ENCODE measurements around the gene ACOX3. TPM values are rescaled to one million over a fixed set of nuclear protein-coding genes. Genes with fewer than 3 reads are reported as not detected.

The ACOX3 gene
- total and polyA plus RNA-seq, 2 of the 8 experiments (the other 6 are each of a cell fraction or from before 2014, with no cell fraction given), result 2.5 to 9.9 TPM

DNA sequence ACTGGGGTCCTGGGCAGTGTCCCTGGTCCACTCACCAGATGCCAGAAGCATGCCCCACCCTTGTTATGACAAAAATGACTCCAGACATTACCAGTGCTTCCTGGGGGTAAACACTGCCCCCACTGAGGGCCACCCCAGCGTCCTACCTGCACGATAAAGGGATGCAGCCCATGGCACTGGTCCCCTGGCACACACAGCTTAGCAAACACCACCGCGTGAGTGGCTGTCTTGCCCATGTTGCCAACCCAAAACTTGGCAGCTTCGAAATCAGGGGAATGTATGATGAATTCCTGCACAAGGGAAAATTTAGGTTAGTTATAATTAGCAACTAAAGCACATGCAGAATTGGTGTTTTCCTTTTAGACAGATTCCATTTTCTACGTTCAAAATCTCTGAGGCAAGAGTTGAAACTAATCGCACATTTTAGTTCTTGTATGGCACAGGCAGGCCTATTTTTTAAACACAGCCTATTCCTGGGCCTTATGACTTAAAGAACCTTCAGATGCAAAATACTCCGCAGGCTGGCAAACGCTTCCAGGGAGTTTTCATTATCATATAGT lies 30.4 kb downstream of the ACOX3 start (continued):
- TF ChIP-seq SRF (IDR thresholded peaks at IDR 0.05; ENCODE audit: low read depth, low read length) (no peak), JUND (IDR thresholded peaks at IDR 0.05; ENCODE audit: low read length) (no peak), RNF2 (IDR thresholded peaks at IDR 0.05; ENCODE audit: borderline replicate concordance, low read depth, low read length, missing control alignments, poor library complexity, severe bottlenecking) (no peak), NRF1 (IDR thresholded peaks at IDR 0.05; ENCODE audit: low read depth, low read length) (no peak), EP300 (IDR thresholded peaks at IDR 0.05; ENCODE audit: borderline replicate concordance in 1 of 2, low read depth in 2 of 2, low read length in 2 of 2) (no peak), SP4 (IDR thresholded peaks at IDR 0.05; ENCODE audit: low read length) (no peak)
- TF ChIP-seq, protein P1, sequence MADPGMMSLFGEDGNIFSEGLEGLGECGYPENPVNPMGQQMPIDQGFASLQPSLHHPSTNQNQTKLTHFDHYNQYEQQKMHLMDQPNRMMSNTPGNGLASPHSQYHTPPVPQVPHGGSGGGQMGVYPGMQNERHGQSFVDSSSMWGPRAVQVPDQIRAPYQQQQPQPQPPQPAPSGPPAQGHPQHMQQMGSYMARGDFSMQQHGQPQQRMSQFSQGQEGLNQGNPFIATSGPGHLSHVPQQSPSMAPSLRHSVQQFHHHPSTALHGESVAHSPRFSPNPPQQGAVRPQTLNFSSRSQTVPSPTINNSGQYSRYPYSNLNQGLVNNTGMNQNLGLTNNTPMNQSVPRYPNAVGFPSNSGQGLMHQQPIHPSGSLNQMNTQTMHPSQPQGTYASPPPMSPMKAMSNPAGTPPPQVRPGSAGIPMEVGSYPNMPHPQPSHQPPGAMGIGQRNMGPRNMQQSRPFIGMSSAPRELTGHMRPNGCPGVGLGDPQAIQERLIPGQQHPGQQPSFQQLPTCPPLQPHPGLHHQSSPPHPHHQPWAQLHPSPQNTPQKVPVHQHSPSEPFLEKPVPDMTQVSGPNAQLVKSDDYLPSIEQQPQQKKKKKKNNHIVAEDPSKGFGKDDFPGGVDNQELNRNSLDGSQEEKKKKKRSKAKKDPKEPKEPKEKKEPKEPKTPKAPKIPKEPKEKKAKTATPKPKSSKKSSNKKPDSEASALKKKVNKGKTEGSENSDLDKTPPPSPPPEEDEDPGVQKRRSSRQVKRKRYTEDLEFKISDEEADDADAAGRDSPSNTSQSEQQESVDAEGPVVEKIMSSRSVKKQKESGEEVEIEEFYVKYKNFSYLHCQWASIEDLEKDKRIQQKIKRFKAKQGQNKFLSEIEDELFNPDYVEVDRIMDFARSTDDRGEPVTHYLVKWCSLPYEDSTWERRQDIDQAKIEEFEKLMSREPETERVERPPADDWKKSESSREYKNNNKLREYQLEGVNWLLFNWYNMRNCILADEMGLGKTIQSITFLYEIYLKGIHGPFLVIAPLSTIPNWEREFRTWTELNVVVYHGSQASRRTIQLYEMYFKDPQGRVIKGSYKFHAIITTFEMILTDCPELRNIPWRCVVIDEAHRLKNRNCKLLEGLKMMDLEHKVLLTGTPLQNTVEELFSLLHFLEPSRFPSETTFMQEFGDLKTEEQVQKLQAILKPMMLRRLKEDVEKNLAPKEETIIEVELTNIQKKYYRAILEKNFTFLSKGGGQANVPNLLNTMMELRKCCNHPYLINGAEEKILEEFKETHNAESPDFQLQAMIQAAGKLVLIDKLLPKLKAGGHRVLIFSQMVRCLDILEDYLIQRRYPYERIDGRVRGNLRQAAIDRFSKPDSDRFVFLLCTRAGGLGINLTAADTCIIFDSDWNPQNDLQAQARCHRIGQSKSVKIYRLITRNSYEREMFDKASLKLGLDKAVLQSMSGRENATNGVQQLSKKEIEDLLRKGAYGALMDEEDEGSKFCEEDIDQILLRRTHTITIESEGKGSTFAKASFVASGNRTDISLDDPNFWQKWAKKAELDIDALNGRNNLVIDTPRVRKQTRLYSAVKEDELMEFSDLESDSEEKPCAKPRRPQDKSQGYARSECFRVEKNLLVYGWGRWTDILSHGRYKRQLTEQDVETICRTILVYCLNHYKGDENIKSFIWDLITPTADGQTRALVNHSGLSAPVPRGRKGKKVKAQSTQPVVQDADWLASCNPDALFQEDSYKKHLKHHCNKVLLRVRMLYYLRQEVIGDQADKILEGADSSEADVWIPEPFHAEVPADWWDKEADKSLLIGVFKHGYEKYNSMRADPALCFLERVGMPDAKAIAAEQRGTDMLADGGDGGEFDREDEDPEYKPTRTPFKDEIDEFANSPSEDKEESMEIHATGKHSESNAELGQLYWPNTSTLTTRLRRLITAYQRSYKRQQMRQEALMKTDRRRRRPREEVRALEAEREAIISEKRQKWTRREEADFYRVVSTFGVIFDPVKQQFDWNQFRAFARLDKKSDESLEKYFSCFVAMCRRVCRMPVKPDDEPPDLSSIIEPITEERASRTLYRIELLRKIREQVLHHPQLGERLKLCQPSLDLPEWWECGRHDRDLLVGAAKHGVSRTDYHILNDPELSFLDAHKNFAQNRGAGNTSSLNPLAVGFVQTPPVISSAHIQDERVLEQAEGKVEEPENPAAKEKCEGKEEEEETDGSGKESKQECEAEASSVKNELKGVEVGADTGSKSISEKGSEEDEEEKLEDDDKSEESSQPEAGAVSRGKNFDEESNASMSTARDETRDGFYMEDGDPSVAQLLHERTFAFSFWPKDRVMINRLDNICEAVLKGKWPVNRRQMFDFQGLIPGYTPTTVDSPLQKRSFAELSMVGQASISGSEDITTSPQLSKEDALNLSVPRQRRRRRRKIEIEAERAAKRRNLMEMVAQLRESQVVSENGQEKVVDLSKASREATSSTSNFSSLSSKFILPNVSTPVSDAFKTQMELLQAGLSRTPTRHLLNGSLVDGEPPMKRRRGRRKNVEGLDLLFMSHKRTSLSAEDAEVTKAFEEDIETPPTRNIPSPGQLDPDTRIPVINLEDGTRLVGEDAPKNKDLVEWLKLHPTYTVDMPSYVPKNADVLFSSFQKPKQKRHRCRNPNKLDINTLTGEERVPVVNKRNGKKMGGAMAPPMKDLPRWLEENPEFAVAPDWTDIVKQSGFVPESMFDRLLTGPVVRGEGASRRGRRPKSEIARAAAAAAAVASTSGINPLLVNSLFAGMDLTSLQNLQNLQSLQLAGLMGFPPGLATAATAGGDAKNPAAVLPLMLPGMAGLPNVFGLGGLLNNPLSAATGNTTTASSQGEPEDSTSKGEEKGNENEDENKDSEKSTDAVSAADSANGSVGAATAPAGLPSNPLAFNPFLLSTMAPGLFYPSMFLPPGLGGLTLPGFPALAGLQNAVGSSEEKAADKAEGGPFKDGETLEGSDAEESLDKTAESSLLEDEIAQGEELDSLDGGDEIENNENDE (IDR thresholded peaks at IDR 0.05; ENCODE audit: insufficient replicate concordance, low read length), result no peak
